Mucosa of descending colon (tissue), 3 donors: ENCODE results near the gene LARGE2. TPM values are rescaled to one million over a fixed set of nuclear protein-coding genes. Genes with fewer than 3 reads are reported as not detected.

Source experiments
- ATAC-seq: fragments of 200-7000 bp; cut with Tn5 transposase; one replicate; pipeline ENCODE4 v1.9.1; 2020; ENCODE audit warnings: mild to moderate bottlenecking, moderate library complexity
- DNase-seq, 3 donors: peaks; one replicate each; pipeline ENCODE4 v3.0.0-alpha.2; 2020
- H3K36me3 ChIP-seq: fragments of 200-600 bp; one replicate; pipeline ENCODE4 v1.8.0; 2021; ENCODE audit warnings: low read depth, mild to moderate bottlenecking
- H3K4me1 ChIP-seq: fragments of 200-600 bp; one replicate; pipeline ENCODE4 v1.8.0; 2021; ENCODE audit warnings: low read depth, mild to moderate bottlenecking
- H3K4me3 ChIP-seq: fragments of 200-600 bp; one replicate; pipeline ENCODE4 v1.8.0; 2021; ENCODE audit warnings: mild to moderate bottlenecking
- H3K9me3 ChIP-seq: fragments of 200-600 bp; one replicate; pipeline ENCODE4 v1.8.0; 2021; ENCODE audit warnings: mild to moderate bottlenecking
- intact Hi-C, 2 donors: fragments of 100-400 bp; cut with DNase I in 1 of 2; cut with micrococcal nuclease in 1 of 2; formaldehyde crosslinking; loops; one replicate each; pipeline versions ENCODE4 v1.11.0 to v1.11.1; 2022; cut with DNase I, micrococcal nuclease
- total RNA-seq, 3 donors: library from RNA; stranded (reverse); fragmentation: NEBNext Ultra II Directional in 2 of 3; extraction: Animal tissue kit (Norgen Biotek cat#: 25700) in 2 of 3; gene quantifications; one replicate each; pipeline versions ENCODE4 v1.2.1 to v1.2.4, GENCODE V29; 2021 to 2023
- TF ChIP-seq, protein P1 (sequence below): fragments of 200-600 bp; IDR thresholded peaks from one replicate; pipeline ENCODE4 v1.8.0; 2022; ENCODE audit warnings: antibody characterized with exemption, mild to moderate bottlenecking
- donor health status: DM: no; HTN: no; CAD: no; lungs with moderate emphysema.
- donor health status: DM: no; HTN: no; CAD: no.
- donor health status: DM: no; HTN: yes; CAD: no.

The LARGE2 gene
- total RNA-seq, 3 donors from 2014 or later: 1.9 to 2.9 (median 2.3) TPM

DNA sequence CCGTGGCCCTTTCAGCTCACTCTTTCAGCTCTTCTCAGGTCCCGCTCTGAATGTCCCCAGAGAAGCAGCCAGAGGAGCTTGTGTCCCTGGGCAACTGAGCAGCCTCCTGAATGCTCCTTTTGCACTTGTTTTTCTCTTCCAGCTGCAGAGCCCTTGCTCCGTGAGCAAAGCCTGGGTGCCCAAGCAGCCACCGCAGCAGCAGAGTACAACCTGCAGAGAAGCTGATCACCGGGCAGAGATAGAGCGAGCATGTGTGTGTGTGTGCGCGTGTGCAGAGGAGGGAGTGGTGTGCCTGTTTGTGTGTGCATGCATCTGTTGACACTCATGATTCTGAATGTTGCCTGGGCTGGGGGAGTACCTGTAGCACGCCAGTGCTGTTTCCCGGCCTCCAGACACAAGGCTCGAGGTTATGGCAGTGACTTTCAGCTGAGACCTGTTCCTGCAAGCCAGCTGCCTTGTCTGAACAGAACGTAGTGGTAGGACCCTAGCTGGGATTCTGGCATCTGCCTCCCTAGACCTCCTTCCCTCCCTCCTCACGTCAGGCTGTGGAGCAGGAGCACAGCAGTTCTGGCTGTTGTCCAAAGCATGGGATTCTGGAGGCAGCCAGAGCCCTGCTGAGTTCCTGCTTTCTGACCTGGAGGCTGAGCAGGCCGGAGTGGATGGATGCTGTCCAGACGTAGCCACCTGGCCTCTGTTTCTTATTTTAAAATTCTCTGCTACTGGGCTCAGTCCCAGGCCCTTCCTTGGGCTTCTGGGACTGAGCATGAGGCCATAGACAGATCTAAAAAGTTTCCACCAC lies 41.5 kb upstream of the LARGE2 start:
- Histone ChIP-seq H3K4me3 (no peak overlapping the region), H3K36me3 (no peaks in the 10 kb centered on the region), H3K9me3 (no peaks in the 10 kb centered on the region), H3K4me1 (peaks cover 3% of the 10 kb centered on the region)
- DNase-seq (no peak), ATAC-seq (no peak)
- intact Hi-C loops: no loop called here
- TF ChIP-seq, protein P1, sequence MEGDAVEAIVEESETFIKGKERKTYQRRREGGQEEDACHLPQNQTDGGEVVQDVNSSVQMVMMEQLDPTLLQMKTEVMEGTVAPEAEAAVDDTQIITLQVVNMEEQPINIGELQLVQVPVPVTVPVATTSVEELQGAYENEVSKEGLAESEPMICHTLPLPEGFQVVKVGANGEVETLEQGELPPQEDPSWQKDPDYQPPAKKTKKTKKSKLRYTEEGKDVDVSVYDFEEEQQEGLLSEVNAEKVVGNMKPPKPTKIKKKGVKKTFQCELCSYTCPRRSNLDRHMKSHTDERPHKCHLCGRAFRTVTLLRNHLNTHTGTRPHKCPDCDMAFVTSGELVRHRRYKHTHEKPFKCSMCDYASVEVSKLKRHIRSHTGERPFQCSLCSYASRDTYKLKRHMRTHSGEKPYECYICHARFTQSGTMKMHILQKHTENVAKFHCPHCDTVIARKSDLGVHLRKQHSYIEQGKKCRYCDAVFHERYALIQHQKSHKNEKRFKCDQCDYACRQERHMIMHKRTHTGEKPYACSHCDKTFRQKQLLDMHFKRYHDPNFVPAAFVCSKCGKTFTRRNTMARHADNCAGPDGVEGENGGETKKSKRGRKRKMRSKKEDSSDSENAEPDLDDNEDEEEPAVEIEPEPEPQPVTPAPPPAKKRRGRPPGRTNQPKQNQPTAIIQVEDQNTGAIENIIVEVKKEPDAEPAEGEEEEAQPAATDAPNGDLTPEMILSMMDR: no peak

DNA sequence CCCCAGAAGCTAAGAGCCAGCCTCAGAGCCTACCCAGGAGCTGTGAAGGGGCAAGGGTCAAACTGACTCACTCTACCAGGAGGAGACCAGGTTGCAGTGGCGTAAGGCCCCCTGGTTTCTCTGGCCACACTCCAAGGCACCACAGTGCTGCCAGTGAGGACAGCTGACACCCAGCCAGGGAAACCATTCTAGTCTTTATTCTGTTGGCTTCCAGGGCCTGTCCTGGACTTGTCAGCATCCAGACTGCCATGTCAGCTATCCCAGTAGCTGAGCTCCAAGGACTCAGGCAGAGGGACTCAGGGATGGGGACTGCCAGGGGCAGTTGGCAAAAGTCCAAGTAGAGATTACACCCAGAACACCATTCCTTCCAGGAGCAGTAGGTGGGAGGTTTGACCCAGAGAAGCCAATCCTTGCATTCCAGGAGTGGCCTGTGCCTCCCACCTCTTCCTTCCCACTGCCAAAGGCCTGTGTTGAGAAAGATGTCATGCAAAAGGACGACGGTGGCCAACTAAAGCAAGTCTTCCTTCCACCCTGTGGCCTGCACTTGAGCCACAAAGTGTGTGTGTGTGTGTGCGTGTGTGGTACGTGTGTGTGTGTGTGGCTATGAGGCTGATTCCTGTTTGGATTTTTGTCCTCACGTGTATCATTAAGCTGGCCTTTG lies 40.6 kb upstream of the LARGE2 start:
- H3K4me1 ChIP-seq: peaks cover 5% of the 10 kb centered on the region
- no peak for DNase-seq
- no peak overlapping the region for H3K4me3 ChIP-seq
- no peaks in the 10 kb centered on the region for H3K36me3 ChIP-seq
- no peaks in the 10 kb centered on the region for H3K9me3 ChIP-seq
- ATAC-seq: no peak
- TF ChIP-seq, protein P1: no peak
- intact Hi-C loops: no loop called here

- Histone ChIP-seq H3K4me1 (peaks cover 5% of the 10 kb centered on the region), H3K9me3 (no peaks in the 10 kb centered on the region), H3K4me3 (no peak overlapping the region), H3K36me3 (no peaks in the 10 kb centered on the region)
- intact Hi-C loops: no loop called here
- ATAC-seq: no peak
- TF ChIP-seq, protein P1: no peak
- DNase-seq: no peak
Observed at GRCh38 chr11:45884596-45885185, 37.8 kb upstream of the LARGE2 start.

GRCh38 chr11:45885274-45885920 lies 37.1 kb upstream of the LARGE2 start, which contains the start of gene MAPK8IP1:
Gene MAPK8IP1 (plus strand): TSS chr11:45885651. CDS start chr11:45885821, 170 bp downstream.
- Histone ChIP-seq H3K36me3 (no peaks in the 10 kb centered on the region), H3K9me3 (no peaks in the 10 kb centered on the region), H3K4me1 (peaks cover 5% of the 10 kb centered on the region), H3K4me3 (no peak within 1 kb of the TSS)
- ATAC-seq (peak; percentile 87), DNase-seq (peak; percentile 61 to 75 (median 64))
- TF ChIP-seq, protein P1: no peak
- intact Hi-C loops: no loop called here

DNA sequence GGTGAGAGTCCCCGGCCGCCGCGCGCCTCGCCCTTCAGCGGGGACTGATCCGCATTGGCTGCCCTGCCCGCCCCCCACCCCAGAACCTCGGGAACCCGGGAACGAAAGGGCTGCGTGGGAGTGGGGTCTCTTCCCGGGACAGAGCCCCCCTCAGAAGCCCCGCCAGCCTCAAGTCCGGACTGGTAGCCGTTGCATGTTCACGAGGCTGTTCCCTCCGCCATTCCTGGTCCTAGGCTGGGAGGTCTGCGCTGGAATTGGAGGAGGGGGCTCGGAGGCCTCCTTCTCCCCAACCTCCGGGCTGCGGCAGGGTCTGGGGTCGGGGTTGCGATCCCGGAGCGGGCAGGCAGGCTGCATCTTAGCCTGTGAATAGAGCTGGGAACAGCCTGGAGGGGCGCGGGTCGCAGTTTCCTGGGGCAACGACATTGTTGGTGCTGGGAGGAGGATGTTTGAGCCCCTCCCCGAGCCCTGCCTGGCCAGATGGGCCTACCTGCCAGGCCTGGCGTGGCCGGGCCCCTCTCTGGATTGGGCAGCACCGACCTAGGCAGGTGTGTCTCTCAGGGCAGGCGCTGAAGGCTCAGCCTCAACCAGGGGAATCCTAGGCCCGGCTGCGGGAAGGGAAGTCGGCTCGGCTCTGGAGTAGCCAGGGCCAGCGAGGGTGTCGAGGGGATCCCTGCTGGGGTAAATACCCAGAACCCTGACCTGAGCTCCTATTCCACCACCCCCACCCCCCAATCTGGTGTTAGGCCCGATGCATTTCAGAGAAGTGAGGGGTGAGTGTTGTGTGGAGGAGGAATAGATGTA lies 36.3 kb upstream of the LARGE2 start:
- no peak overlapping the region for H3K4me3 ChIP-seq
- TF ChIP-seq, protein P1: no peak
- ATAC-seq: peak; percentile 3
- H3K36me3 ChIP-seq: no peaks in the 10 kb centered on the region
- H3K9me3 ChIP-seq: no peaks in the 10 kb centered on the region
- DNase-seq: peak in 1 of 3 donors; percentile 35
- intact Hi-C loops: no loop called here
- peaks cover 5% of the 10 kb centered on the region for H3K4me1 ChIP-seq
